NCI-H526 (cell line): Measurements from ENCODE around the gene KREMEN1.
"Not testable (repeated sequence)": the region's sequence is repeated elsewhere in the genome, so short reads cannot be mapped to it uniquely, and the experiment has no call there.

ENCODE experiments used
- DNase-seq, 2 experiments: peaks; one replicate each; lab custom pipeline; 2025; lab: John Stamatoyannopoulos, UW

KREMEN1 gene

GRCh38 chr22:29078036-29078868 is 5.4 kb downstream of the KREMEN1 start:
- no peak for DNase-seq

- no peak for DNase-seq
Observed at GRCh38 chr22:29078869-29079207, 6.0 kb downstream of the KREMEN1 start.

GRCh38 chr22:29079218-29079901 is 6.5 kb downstream of the KREMEN1 start:
- peak in 1 of 2 experiments; percentile 10 for DNase-seq

- no peak for DNase-seq
Observed at GRCh38 chr22:29080106-29080975, 7.5 kb downstream of the KREMEN1 start.

- DNase-seq, result no peak
Observed at GRCh38 chr22:29081517-29082236, 8.8 kb downstream of the KREMEN1 start.

- no peak for DNase-seq
Observed at GRCh38 chr22:29082826-29083545, 10.2 kb downstream of the KREMEN1 start.

- DNase-seq, result not testable (repeated sequence)
Observed at GRCh38 chr22:29083576-29083932, 10.7 kb downstream of the KREMEN1 start.

GRCh38 chr22:29083933-29084591 is 11.2 kb downstream of the KREMEN1 start:
- no peak for DNase-seq

GRCh38 chr22:29087012-29087411 is 14.2 kb downstream of the KREMEN1 start:
- no peak for DNase-seq

GRCh38 chr22:29088809-29089208 is 16.0 kb downstream of the KREMEN1 start:
- DNase-seq, result no peak

GRCh38 chr22:29089507-29089906 is 16.7 kb downstream of the KREMEN1 start:
- no peak for DNase-seq

GRCh38 chr22:29090039-29090438 is 17.2 kb downstream of the KREMEN1 start:
- DNase-seq, result no peak

GRCh38 chr22:29092243-29092642 is 19.4 kb downstream of the KREMEN1 start:
- DNase-seq, result no peak

- DNase-seq, result no peak
Observed at GRCh38 chr22:29093030-29093429, 20.2 kb downstream of the KREMEN1 start.

- no peak for DNase-seq
Observed at GRCh38 chr22:29093501-29094300, 20.9 kb downstream of the KREMEN1 start.

- peak in 1 of 2 experiments; percentile 4 for DNase-seq
Observed at GRCh38 chr22:29095459-29095858, 22.6 kb downstream of the KREMEN1 start.

GRCh38 chr22:29096736-29097669 is 24.2 kb downstream of the KREMEN1 start:
- peak; percentile 63 to 67 for DNase-seq

- peak; percentile 30 to 60 for DNase-seq
Observed at GRCh38 chr22:29098296-29098695, 25.5 kb downstream of the KREMEN1 start.

GRCh38 chr22:29102300-29102699 is 29.5 kb downstream of the KREMEN1 start:
- DNase-seq, result peak; percentile 85 to 92
